Measurements from ENCODE around the gene RIMBP2.
A peak's percentile ranks its signal among the peaks of the same experiment; 100 is the strongest.
"Not testable (repeated sequence)": the region's sequence is repeated elsewhere in the genome, so short reads cannot be mapped to it uniquely, and the experiment has no call there.

The RIMBP2 gene

GRCh38 chr12:130715998-130716968 lies at the start of gene RIMBP2:
Gene RIMBP2, minus strand, starts transcription at chr12:130716299. Its CDS starts 237,286 bp downstream, at chr12:130479013.
- DNase-seq (ENCODE audit: low spot score), result peak; percentile 9

- no peak for DNase-seq (ENCODE audit: low spot score)
Observed at GRCh38 chr12:130765186-130765659, 49.1 kb upstream of the RIMBP2 start.

GRCh38 chr12:130764475-130765185 lies 48.5 kb upstream of the RIMBP2 start:
- no peak for DNase-seq (ENCODE audit: low spot score)

- no peak for DNase-seq (ENCODE audit: low spot score)
Observed at GRCh38 chr12:130764073-130764472, 48.0 kb upstream of the RIMBP2 start.

- DNase-seq (ENCODE audit: low spot score), result no peak
Observed at GRCh38 chr12:130762319-130762675, 46.2 kb upstream of the RIMBP2 start.

GRCh38 chr12:130761537-130762318 lies 45.6 kb upstream of the RIMBP2 start:
- peak; percentile 31 for DNase-seq (ENCODE audit: low spot score)

- peak; percentile 10 for DNase-seq (ENCODE audit: low spot score)
Observed at GRCh38 chr12:130754234-130754901, 38.3 kb upstream of the RIMBP2 start.

GRCh38 chr12:130752692-130753230 lies 36.7 kb upstream of the RIMBP2 start:
- DNase-seq (ENCODE audit: low spot score), result no peak

- DNase-seq (ENCODE audit: low spot score), result not testable (repeated sequence)
Observed at GRCh38 chr12:130752037-130752436, 35.9 kb upstream of the RIMBP2 start.

- no peak for DNase-seq (ENCODE audit: low spot score)
Observed at GRCh38 chr12:130748786-130749185, 32.7 kb upstream of the RIMBP2 start.

- DNase-seq (ENCODE audit: low spot score), result peak; percentile 65
Observed at GRCh38 chr12:130747867-130748740, 32.0 kb upstream of the RIMBP2 start.

GRCh38 chr12:130746546-130746945 lies 30.4 kb upstream of the RIMBP2 start:
- no peak for DNase-seq (ENCODE audit: low spot score)

- DNase-seq (ENCODE audit: low spot score), result no peak
Observed at GRCh38 chr12:130745921-130746320, 29.8 kb upstream of the RIMBP2 start.

GRCh38 chr12:130744274-130744673 lies 28.2 kb upstream of the RIMBP2 start:
- no peak for DNase-seq (ENCODE audit: low spot score)

- no peak for DNase-seq (ENCODE audit: low spot score)
Observed at GRCh38 chr12:130743606-130744005, 27.5 kb upstream of the RIMBP2 start.

- no peak for DNase-seq (ENCODE audit: low spot score)
Observed at GRCh38 chr12:130743176-130743575, 27.1 kb upstream of the RIMBP2 start.

- DNase-seq (ENCODE audit: low spot score), result no peak
Observed at GRCh38 chr12:130742716-130743115, 26.6 kb upstream of the RIMBP2 start.

- no peak for DNase-seq (ENCODE audit: low spot score)
Observed at GRCh38 chr12:130742112-130742511, 26.0 kb upstream of the RIMBP2 start.

GRCh38 chr12:130739571-130739970 lies 23.5 kb upstream of the RIMBP2 start:
- DNase-seq (ENCODE audit: low spot score), result no peak

- DNase-seq (ENCODE audit: low spot score), result not testable (repeated sequence)
Observed at GRCh38 chr12:130738403-130738802, 22.3 kb upstream of the RIMBP2 start.
